HG02678 (cell line): ENCODE results near the gene COL21A1.
"Not testable (repeated sequence)": the region's sequence is repeated elsewhere in the genome, so short reads cannot be mapped to it uniquely, and the experiment has no call there.

Experiments
- ATAC-seq: cut with Tn5 transposase; IDR thresholded peaks from one replicate; pipeline ENCODE4 v1.9.1; 2021; ENCODE audit warnings: mild to moderate bottlenecking, moderate library complexity; ENCODE audit not compliant: unreplicated experiment

Gene COL21A1

GRCh38 chr6:56246881-56247653 is at the start of gene COL21A1:
COL21A1 (minus strand) TSS chr6:56247580; CDS start chr6:56182618, 64,962 bp downstream.
- no peak for ATAC-seq

- ATAC-seq = no peak
Measured at GRCh38 chr6:56293781-56294180, 46.4 kb upstream of the COL21A1 start.

- ATAC-seq = no peak
Measured at GRCh38 chr6:56292505-56293181, 45.3 kb upstream of the COL21A1 start.

GRCh38 chr6:56291302-56291917 is 44.0 kb upstream of the COL21A1 start:
- ATAC-seq = no peak

GRCh38 chr6:56289721-56290120 is 42.3 kb upstream of the COL21A1 start:
- ATAC-seq = no peak

- no peak for ATAC-seq
Measured at GRCh38 chr6:56288347-56288746, 41.0 kb upstream of the COL21A1 start.

- no peak for ATAC-seq
Measured at GRCh38 chr6:56282391-56282790, 35.0 kb upstream of the COL21A1 start.

- ATAC-seq = no peak
Measured at GRCh38 chr6:56280126-56280525, 32.7 kb upstream of the COL21A1 start.

- no peak for ATAC-seq
Measured at GRCh38 chr6:56279331-56280080, 32.1 kb upstream of the COL21A1 start.

GRCh38 chr6:56278171-56278591 is 30.8 kb upstream of the COL21A1 start:
- ATAC-seq = no peak

- ATAC-seq = no peak
Measured at GRCh38 chr6:56270812-56271441, 23.5 kb upstream of the COL21A1 start.

GRCh38 chr6:56268266-56268665 is 20.9 kb upstream of the COL21A1 start:
- no peak for ATAC-seq

GRCh38 chr6:56266011-56266410 is 18.6 kb upstream of the COL21A1 start:
- ATAC-seq = no peak

- no peak for ATAC-seq
Measured at GRCh38 chr6:56263596-56264315, 16.4 kb upstream of the COL21A1 start.

- ATAC-seq = not testable (repeated sequence)
Measured at GRCh38 chr6:56260593-56260992, 13.2 kb upstream of the COL21A1 start.

GRCh38 chr6:56259234-56260077 is 12.1 kb upstream of the COL21A1 start:
- ATAC-seq = no peak

GRCh38 chr6:56255349-56255748 is 8.0 kb upstream of the COL21A1 start:
- ATAC-seq = no peak

- ATAC-seq = no peak
Measured at GRCh38 chr6:56250266-56250665, 2.9 kb upstream of the COL21A1 start.

GRCh38 chr6:56247654-56248122 is 308 bp upstream of the COL21A1 start:
- ATAC-seq = no peak
